ENCODE results near the gene APPL1.

The APPL1 gene

DNA sequence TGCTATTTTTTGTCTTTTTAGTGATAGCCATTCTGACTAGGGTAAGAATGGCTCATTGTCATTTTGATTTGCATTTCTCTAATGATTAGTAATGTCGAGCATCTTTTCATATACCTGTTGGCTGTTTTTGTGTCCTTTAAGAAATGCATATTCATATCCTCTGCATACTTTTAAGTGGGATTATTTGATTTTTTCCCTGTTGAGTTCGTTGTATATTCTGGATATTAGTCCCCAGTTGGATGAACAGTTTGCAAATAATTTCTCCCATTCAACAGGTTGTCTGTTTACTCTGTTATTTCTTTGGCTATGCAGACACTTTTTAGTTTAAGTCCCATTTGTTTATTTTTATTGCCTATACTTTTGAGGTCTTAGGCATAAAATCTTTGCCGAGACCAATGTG is 34.4 kb downstream of the APPL1 start:
- peaks cover 4% of the 10 kb centered on the region for H3K79me1 ChIP-seq (replicated peaks; ENCODE audit: low read length, poor library complexity, severe bottlenecking)
- H2BK5ac ChIP-seq (ENCODE audit: low read depth, low read length, poor library complexity, severe bottlenecking): no peak overlapping the region
- no peak overlapping the region for H3K4ac ChIP-seq (ENCODE audit: low read depth in 1 of 2, low read length in 2 of 2)
- peaks cover 8% of the 10 kb centered on the region for H3K9me3 ChIP-seq (ENCODE audit: control insufficient read depth, low read length)
- H4K8ac ChIP-seq (ENCODE audit: low read length): no peak overlapping the region
- no peak overlapping the region for H3K14ac ChIP-seq (ENCODE audit: low read length in 2 of 2)
- no peak overlapping the region for H3K23ac ChIP-seq (ENCODE audit: low read length in 2 of 2)
- no peak overlapping the region for H3K4me3 ChIP-seq (ENCODE audit: insufficient read depth in 1 of 2, low read depth in 1 of 2, low read length in 2 of 2)
- no peaks in the 10 kb centered on the region for H3K4me1 ChIP-seq (ENCODE audit: control insufficient read depth, insufficient read depth, low read depth, low read length)
- no peak overlapping the region for H2AFZ ChIP-seq (ENCODE audit: low read depth, low read length)
- WGBS: no CpG with 5 or more reads among the region's 3 CpGs
- H3K36me3 ChIP-seq (ENCODE audit: control insufficient read depth in 1 of 2, insufficient read depth in 2 of 2, low read depth in 1 of 2, low read length in 2 of 2): peaks cover 12 to 88% of the 10 kb centered on the region in 2 experiments
- no peak overlapping the region for H2BK120ac ChIP-seq (ENCODE audit: low read depth, low read length)
- H2BK12ac ChIP-seq (ENCODE audit: low read length in 2 of 2): no peak overlapping the region
- no peak for DNase-seq
- H3K18ac ChIP-seq (ENCODE audit: low read depth in 1 of 2, low read length in 2 of 2): no peak overlapping the region
- H4K91ac ChIP-seq (ENCODE audit: low read length): no peak overlapping the region
- no peaks in the 10 kb centered on the region for H3K27me3 ChIP-seq (ENCODE audit: control insufficient read depth in 1 of 2, insufficient read depth in 1 of 2, low read length in 2 of 2)
- no peak overlapping the region for H3K9ac ChIP-seq (ENCODE audit: low read length)
- no peak overlapping the region for H3K27ac ChIP-seq (ENCODE audit: low read length, poor library complexity, severe bottlenecking)
- no peak overlapping the region for H2BK15ac ChIP-seq (ENCODE audit: low read depth, poor library complexity, severe bottlenecking)
- no peak overlapping the region for H2AK5ac ChIP-seq (ENCODE audit: low read length, severe bottlenecking)
- H3K4me2 ChIP-seq (ENCODE audit: low read length, poor library complexity, severe bottlenecking): no peak overlapping the region

DNA sequence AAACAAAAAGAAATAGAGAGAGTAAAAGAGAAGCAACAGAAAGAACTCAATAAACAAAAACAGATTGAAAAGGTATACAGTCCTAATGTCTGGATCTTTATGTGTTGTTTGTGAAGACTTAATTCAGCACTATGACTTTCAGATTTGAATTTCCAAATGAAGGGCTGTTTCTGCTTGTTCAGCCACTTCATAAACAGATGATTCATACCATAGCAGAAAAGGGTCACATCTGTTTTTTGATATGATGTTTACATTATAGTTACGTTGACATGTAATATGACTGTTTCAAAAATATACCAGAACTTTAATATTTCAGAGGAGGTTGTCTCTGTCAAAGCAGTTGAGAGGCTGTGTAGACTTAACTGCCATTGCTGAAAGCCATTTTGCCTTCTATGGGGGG is 40.9 kb downstream of the APPL1 start:
- no peak overlapping the region for H2BK120ac ChIP-seq (ENCODE audit: low read depth, low read length)
- no peaks in the 10 kb centered on the region for H3K27me3 ChIP-seq (ENCODE audit: control insufficient read depth in 1 of 2, insufficient read depth in 1 of 2, low read length in 2 of 2)
- no peak overlapping the region for H3K4me3 ChIP-seq (ENCODE audit: insufficient read depth in 1 of 2, low read depth in 1 of 2, low read length in 2 of 2)
- no peak overlapping the region for H3K4ac ChIP-seq (ENCODE audit: low read depth in 1 of 2, low read length in 2 of 2)
- no peak overlapping the region for H3K9ac ChIP-seq (ENCODE audit: low read length)
- H3K14ac ChIP-seq (ENCODE audit: low read length in 2 of 2): no peak overlapping the region
- H2BK15ac ChIP-seq (ENCODE audit: low read depth, poor library complexity, severe bottlenecking): no peak overlapping the region
- H3K18ac ChIP-seq (ENCODE audit: low read depth in 1 of 2, low read length in 2 of 2): no peak overlapping the region
- H2AK5ac ChIP-seq (ENCODE audit: low read length, severe bottlenecking): no peak overlapping the region
- H2BK12ac ChIP-seq (ENCODE audit: low read length in 2 of 2): no peak overlapping the region
- peaks cover 7 to 93% of the 10 kb centered on the region in 2 experiments for H3K36me3 ChIP-seq (ENCODE audit: control insufficient read depth in 1 of 2, insufficient read depth in 2 of 2, low read depth in 1 of 2, low read length in 2 of 2)
- H3K4me1 ChIP-seq (ENCODE audit: control insufficient read depth, insufficient read depth, low read depth, low read length): no peaks in the 10 kb centered on the region
- no peak overlapping the region for H2AFZ ChIP-seq (ENCODE audit: low read depth, low read length)
- H3K9me3 ChIP-seq (ENCODE audit: control insufficient read depth, low read length): peaks cover 8% of the 10 kb centered on the region
- no peak overlapping the region for H4K91ac ChIP-seq (ENCODE audit: low read length)
- H4K8ac ChIP-seq (ENCODE audit: low read length): no peak overlapping the region
- no peak overlapping the region for H3K23ac ChIP-seq (ENCODE audit: low read length in 2 of 2)
- H3K79me1 ChIP-seq (replicated peaks; ENCODE audit: low read length, poor library complexity, severe bottlenecking): peaks cover 4% of the 10 kb centered on the region
- no peak overlapping the region for H3K4me2 ChIP-seq (ENCODE audit: low read length, poor library complexity, severe bottlenecking)
- no peak for DNase-seq
- WGBS: no CpG with 5 or more reads among the region's 1 CpG
- H3K27ac ChIP-seq (ENCODE audit: low read length, poor library complexity, severe bottlenecking): no peak overlapping the region
- no peak overlapping the region for H2BK5ac ChIP-seq (ENCODE audit: low read depth, low read length, poor library complexity, severe bottlenecking)

DNA sequence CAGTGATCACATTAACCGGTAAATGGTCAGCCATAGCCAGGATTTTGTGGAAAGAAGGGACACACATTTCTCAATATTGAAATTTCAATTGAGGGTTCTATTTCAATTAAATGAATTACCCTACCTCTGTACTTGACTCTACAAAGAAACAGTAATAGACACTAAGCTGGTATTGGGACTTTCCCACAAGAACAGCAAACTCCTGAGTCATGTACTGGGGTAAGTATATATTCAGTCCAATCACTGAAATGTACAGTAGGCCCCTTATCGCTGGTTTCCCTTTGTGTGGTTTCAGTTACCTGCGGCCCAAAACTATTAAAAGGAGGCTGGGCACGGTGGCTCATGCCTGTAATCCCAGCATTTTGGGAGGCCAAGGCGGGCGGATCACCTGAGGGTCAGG is 47.3 kb downstream of the APPL1 start:
- no peak overlapping the region for H3K27ac ChIP-seq (ENCODE audit: low read length, poor library complexity, severe bottlenecking)
- H4K91ac ChIP-seq (ENCODE audit: low read length): no peak overlapping the region
- H3K18ac ChIP-seq (ENCODE audit: low read depth in 1 of 2, low read length in 2 of 2): no peak overlapping the region
- H3K79me1 ChIP-seq (replicated peaks; ENCODE audit: low read length, poor library complexity, severe bottlenecking): no peaks in the 10 kb centered on the region
- no peak overlapping the region for H2BK5ac ChIP-seq (ENCODE audit: low read depth, low read length, poor library complexity, severe bottlenecking)
- H3K23ac ChIP-seq (ENCODE audit: low read length in 2 of 2): no peak overlapping the region
- no peak overlapping the region for H3K4me3 ChIP-seq (ENCODE audit: insufficient read depth in 1 of 2, low read depth in 1 of 2, low read length in 2 of 2)
- no peak overlapping the region for H2BK12ac ChIP-seq (ENCODE audit: low read length in 2 of 2)
- no peak overlapping the region for H2AFZ ChIP-seq (ENCODE audit: low read depth, low read length)
- H3K4ac ChIP-seq (ENCODE audit: low read depth in 1 of 2, low read length in 2 of 2): no peak overlapping the region
- DNase-seq: no peak
- H3K4me1 ChIP-seq (ENCODE audit: control insufficient read depth, insufficient read depth, low read depth, low read length): no peaks in the 10 kb centered on the region
- no peaks in the 10 kb centered on the region for H3K27me3 ChIP-seq (ENCODE audit: control insufficient read depth in 1 of 2, insufficient read depth in 1 of 2, low read length in 2 of 2)
- no peaks in the 10 kb centered on the region for H3K9me3 ChIP-seq (ENCODE audit: control insufficient read depth, low read length)
- H2AK5ac ChIP-seq (ENCODE audit: low read length, severe bottlenecking): no peak overlapping the region
- peaks cover 3 to 63% of the 10 kb centered on the region in 2 experiments for H3K36me3 ChIP-seq (ENCODE audit: control insufficient read depth in 1 of 2, insufficient read depth in 2 of 2, low read depth in 1 of 2, low read length in 2 of 2)
- no peak overlapping the region for H4K8ac ChIP-seq (ENCODE audit: low read length)
- over 99% methylated on average over 5 of the region's 6 CpGs for WGBS
- no peak overlapping the region for H3K9ac ChIP-seq (ENCODE audit: low read length)
- no peak overlapping the region for H3K4me2 ChIP-seq (ENCODE audit: low read length, poor library complexity, severe bottlenecking)
- no peak overlapping the region for H2BK120ac ChIP-seq (ENCODE audit: low read depth, low read length)
- no peak overlapping the region for H3K14ac ChIP-seq (ENCODE audit: low read length in 2 of 2)
- H2BK15ac ChIP-seq (ENCODE audit: low read depth, poor library complexity, severe bottlenecking): no peak overlapping the region

DNA sequence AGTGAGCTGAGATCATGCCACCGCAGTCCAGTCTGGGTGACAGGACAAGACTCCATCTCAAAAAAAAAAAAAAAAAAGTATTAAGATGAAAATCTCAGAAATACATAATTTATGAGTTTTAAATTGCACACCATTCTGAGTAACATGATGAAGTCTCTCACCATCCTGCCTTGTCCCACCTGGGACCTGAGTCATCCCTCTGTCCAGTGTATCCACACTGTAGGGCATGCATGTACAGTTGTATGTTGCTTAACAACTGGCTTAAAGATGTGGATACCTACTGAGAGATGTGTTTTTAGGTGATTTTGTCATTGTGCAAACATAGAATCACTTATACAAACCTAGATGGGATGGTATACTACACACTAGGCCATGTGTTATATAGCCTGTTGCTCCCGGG is 47.9 kb downstream of the APPL1 start:
- no peak overlapping the region for H3K4me3 ChIP-seq (ENCODE audit: insufficient read depth in 1 of 2, low read depth in 1 of 2, low read length in 2 of 2)
- H2BK5ac ChIP-seq (ENCODE audit: low read depth, low read length, poor library complexity, severe bottlenecking): no peak overlapping the region
- H2BK120ac ChIP-seq (ENCODE audit: low read depth, low read length): no peak overlapping the region
- H3K4me1 ChIP-seq (ENCODE audit: control insufficient read depth, insufficient read depth, low read depth, low read length): no peaks in the 10 kb centered on the region
- H2AK5ac ChIP-seq (ENCODE audit: low read length, severe bottlenecking): no peak overlapping the region
- no peaks in the 10 kb centered on the region for H3K9me3 ChIP-seq (ENCODE audit: control insufficient read depth, low read length)
- H2AFZ ChIP-seq (ENCODE audit: low read depth, low read length): no peak overlapping the region
- no peak overlapping the region for H2BK15ac ChIP-seq (ENCODE audit: low read depth, poor library complexity, severe bottlenecking)
- no peak overlapping the region for H3K4me2 ChIP-seq (ENCODE audit: low read length, poor library complexity, severe bottlenecking)
- H3K79me1 ChIP-seq (replicated peaks; ENCODE audit: low read length, poor library complexity, severe bottlenecking): no peaks in the 10 kb centered on the region
- no peak overlapping the region for H4K91ac ChIP-seq (ENCODE audit: low read length)
- no peak for DNase-seq
- no peak overlapping the region for H3K23ac ChIP-seq (ENCODE audit: low read length in 2 of 2)
- peaks cover 3 to 57% of the 10 kb centered on the region in 2 experiments for H3K36me3 ChIP-seq (ENCODE audit: control insufficient read depth in 1 of 2, insufficient read depth in 2 of 2, low read depth in 1 of 2, low read length in 2 of 2)
- no peak overlapping the region for H4K8ac ChIP-seq (ENCODE audit: low read length)
- no CpG with 5 or more reads among the region's 2 CpGs for WGBS
- H3K14ac ChIP-seq (ENCODE audit: low read length in 2 of 2): no peak overlapping the region
- H3K9ac ChIP-seq (ENCODE audit: low read length): no peak overlapping the region
- no peak overlapping the region for H2BK12ac ChIP-seq (ENCODE audit: low read length in 2 of 2)
- H3K27ac ChIP-seq (ENCODE audit: low read length, poor library complexity, severe bottlenecking): no peak overlapping the region
- H3K18ac ChIP-seq (ENCODE audit: low read depth in 1 of 2, low read length in 2 of 2): no peak overlapping the region
- H3K4ac ChIP-seq (ENCODE audit: low read depth in 1 of 2, low read length in 2 of 2): no peak overlapping the region
- H3K27me3 ChIP-seq (ENCODE audit: control insufficient read depth in 1 of 2, insufficient read depth in 1 of 2, low read length in 2 of 2): no peaks in the 10 kb centered on the region
